WTC11 (cell line): ENCODE data around the gene RAPGEF5.

Source experiments
- CREM ChIP-seq: sonication (generic); formaldehyde crosslinking; IDR thresholded peaks from 2 replicates; pipeline ENCODE4 v1.8.1; 2022; ENCODE audit warnings: mild to moderate bottlenecking, missing genetic modification reagents, moderate library complexity
- MAX ChIP-seq: sonication (generic); formaldehyde crosslinking; IDR thresholded peaks from 2 replicates; pipeline ENCODE4 v1.8.0; 2022; ENCODE audit warnings: mild to moderate bottlenecking, missing genetic modification reagents

- TF ChIP-seq CREM (CRISPR knock-in tag) = no peak
- TF ChIP-seq MAX (CRISPR knock-in tag) = no peak
These were observed 49.1 kb downstream of the RAPGEF5 start for GRCh38 chr7:22307816-22308215.
